Measurements from ENCODE around the gene IMPA2. TPM values are rescaled to one million over a fixed set of nuclear protein-coding genes. Genes with fewer than 3 reads are reported as not detected.

The IMPA2 gene
- total RNA-seq, 2 experiments from 2014 or later = 18.6 to 20.4 TPM

- CTCF ChIA-PET = interaction anchor here (0.5 to 5.3 kb wide), 19 partner anchors 8 to 268 kb away, joined by 3 to 59 read pairs (median 4); no protein-coding TSS in a partner anchor
- POLR2A ChIA-PET = interaction anchor here (1.1 to 1.2 kb wide), 2 partner anchors 12 to 14 kb away, joined by 4 to 9 read pairs; partner anchors contain the start of gene IMPA2
- H3K36me3 Mint-ChIP-seq (ENCODE audit: low read depth) = no peaks in the 10 kb centered on the region
- peak overlapping the region; percentile 35 for H3K4me3 Mint-ChIP-seq
- DNase-seq = peak; percentile 63
- H3K27me3 Mint-ChIP-seq = no peaks in the 10 kb centered on the region
- H3K4me1 Mint-ChIP-seq = peaks cover 23% of the 10 kb centered on the region
- H3K27ac Mint-ChIP-seq = peak overlapping the region; percentile 83
- H3K9me3 Mint-ChIP-seq = no peaks in the 10 kb centered on the region
Observed at GRCh38 chr18:11995445-11996189, 14.3 kb downstream of the IMPA2 start.

- peaks cover 23% of the 10 kb centered on the region for H3K4me1 Mint-ChIP-seq
- H3K9me3 Mint-ChIP-seq = no peaks in the 10 kb centered on the region
- H3K4me3 Mint-ChIP-seq = no peak overlapping the region
- CTCF ChIA-PET = interaction anchor here (0.5 to 5.3 kb wide), 16 partner anchors 10 to 268 kb away, joined by 3 to 59 read pairs (median 4); no protein-coding TSS in a partner anchor
- POLR2A ChIA-PET = interaction anchor here (1.1 kb wide), 1 partner anchor 15 kb away, joined by 4 read pairs; the partner anchor contains the start of gene IMPA2
- no peak for DNase-seq
- no peaks in the 10 kb centered on the region for H3K36me3 Mint-ChIP-seq (ENCODE audit: low read depth)
- no peak overlapping the region for H3K27ac Mint-ChIP-seq
- H3K27me3 Mint-ChIP-seq = no peaks in the 10 kb centered on the region
Observed at GRCh38 chr18:11996190-11996754, 15.0 kb downstream of the IMPA2 start.

GRCh38 chr18:11996907-11997306 is 15.6 kb downstream of the IMPA2 start:
- Mint-ChIP-seq H3K9me3 (no peaks in the 10 kb centered on the region), H3K4me3 (no peak overlapping the region), H3K4me1 (peaks cover 23% of the 10 kb centered on the region), H3K36me3 (ENCODE audit: low read depth) (no peaks in the 10 kb centered on the region), H3K27ac (no peak overlapping the region), H3K27me3 (no peaks in the 10 kb centered on the region)
- ChIA-PET CTCF (interaction anchor here (0.6 to 5.3 kb wide), 8 partner anchors 9 to 901 kb away, joined by 3 to 59 read pairs (median 6); partner anchors contain the start of gene IMPA2), POLR2A (no interaction called here)
- no peak for DNase-seq

- Mint-ChIP-seq H3K36me3 (ENCODE audit: low read depth) (no peaks in the 10 kb centered on the region), H3K27ac (no peak overlapping the region), H3K4me1 (peaks cover 23% of the 10 kb centered on the region), H3K4me3 (no peak overlapping the region), H3K27me3 (no peaks in the 10 kb centered on the region), H3K9me3 (no peaks in the 10 kb centered on the region)
- DNase-seq = no peak
- CTCF ChIA-PET = interaction anchor here (0.6 to 5.3 kb wide), 6 partner anchors 16 to 900 kb away, joined by 3 to 59 read pairs (median 5); partner anchors contain the start of gene IMPA2
- POLR2A ChIA-PET = no interaction called here
Observed at GRCh38 chr18:11997466-11997865, 16.2 kb downstream of the IMPA2 start.

- Mint-ChIP-seq H3K4me3 (no peak overlapping the region), H3K9me3 (no peaks in the 10 kb centered on the region), H3K4me1 (peaks cover 23% of the 10 kb centered on the region), H3K36me3 (ENCODE audit: low read depth) (no peaks in the 10 kb centered on the region), H3K27me3 (no peaks in the 10 kb centered on the region), H3K27ac (no peak overlapping the region)
- DNase-seq = no peak
- ChIA-PET POLR2A (no interaction called here), CTCF (interaction anchor here (0.9 to 5.3 kb wide), 7 partner anchors 10 to 71 kb away, joined by 3 to 59 read pairs (median 3); partner anchors contain the start of gene IMPA2)
Observed at GRCh38 chr18:11998193-11998592, 16.9 kb downstream of the IMPA2 start.

- Mint-ChIP-seq H3K27me3 (no peaks in the 10 kb centered on the region), H3K9me3 (no peaks in the 10 kb centered on the region), H3K4me1 (peaks cover 23% of the 10 kb centered on the region), H3K36me3 (ENCODE audit: low read depth) (no peaks in the 10 kb centered on the region), H3K4me3 (no peak overlapping the region), H3K27ac (no peak overlapping the region)
- POLR2A ChIA-PET = no interaction called here
- CTCF ChIA-PET = interaction anchor here (0.6 to 1.3 kb wide), 5 partner anchors 8 to 273 kb away, joined by 3 read pairs; no protein-coding TSS in a partner anchor
- no peak for DNase-seq
Observed at GRCh38 chr18:11999429-11999828, 18.1 kb downstream of the IMPA2 start.

GRCh38 chr18:12000072-12000659 is 18.9 kb downstream of the IMPA2 start:
- DNase-seq = no peak
- Mint-ChIP-seq H3K27ac (no peak overlapping the region), H3K9me3 (no peaks in the 10 kb centered on the region), H3K4me3 (no peak overlapping the region), H3K36me3 (ENCODE audit: low read depth) (no peaks in the 10 kb centered on the region), H3K27me3 (no peaks in the 10 kb centered on the region), H3K4me1 (peaks cover 19% of the 10 kb centered on the region)
- ChIA-PET CTCF (interaction anchor here (0.6 to 1.4 kb wide), 9 partner anchors 15 to 274 kb away, joined by 3 to 4 read pairs (median 3); partner anchors contain the start of gene IMPA2), POLR2A (no interaction called here)

- Mint-ChIP-seq H3K27ac (no peak overlapping the region), H3K9me3 (no peaks in the 10 kb centered on the region), H3K4me3 (no peak overlapping the region), H3K4me1 (peaks cover 9% of the 10 kb centered on the region), H3K36me3 (ENCODE audit: low read depth) (no peaks in the 10 kb centered on the region), H3K27me3 (no peaks in the 10 kb centered on the region)
- no peak for DNase-seq
- CTCF ChIA-PET = no interaction called here
- POLR2A ChIA-PET = no interaction called here
Observed at GRCh38 chr18:12001421-12001820, 20.1 kb downstream of the IMPA2 start.

GRCh38 chr18:12003894-12004293 is 22.6 kb downstream of the IMPA2 start:
- POLR2A ChIA-PET = no interaction called here
- CTCF ChIA-PET = interaction anchor here (1.5 to 2.1 kb wide), 2 partner anchors 9 to 13 kb away, joined by 3 to 12 read pairs; no protein-coding TSS in a partner anchor
- Mint-ChIP-seq H3K4me3 (no peak overlapping the region), H3K9me3 (no peaks in the 10 kb centered on the region), H3K4me1 (peaks cover 3% of the 10 kb centered on the region), H3K36me3 (ENCODE audit: low read depth) (no peaks in the 10 kb centered on the region), H3K27me3 (no peaks in the 10 kb centered on the region), H3K27ac (no peak overlapping the region)
- DNase-seq = no peak

GRCh38 chr18:12005538-12006487 is 24.5 kb downstream of the IMPA2 start:
- no peaks in the 10 kb centered on the region for H3K9me3 Mint-ChIP-seq
- no peak for DNase-seq
- ChIA-PET POLR2A (interaction anchor here (0.5 kb wide), 1 partner anchor 150 kb away, joined by 4 read pairs; no protein-coding TSS in a partner anchor), CTCF (interaction anchor here (0.6 to 2.5 kb wide), 3 partner anchors 10 to 278 kb away, joined by 3 to 13 read pairs (median 3); no protein-coding TSS in a partner anchor)
- no peak overlapping the region for H3K4me3 Mint-ChIP-seq
- no peaks in the 10 kb centered on the region for H3K27me3 Mint-ChIP-seq
- peaks cover 3% of the 10 kb centered on the region for H3K4me1 Mint-ChIP-seq
- H3K36me3 Mint-ChIP-seq (ENCODE audit: low read depth) = no peaks in the 10 kb centered on the region
- H3K27ac Mint-ChIP-seq = no peak overlapping the region

- peaks cover 3% of the 10 kb centered on the region for H3K4me1 Mint-ChIP-seq
- POLR2A ChIA-PET = no interaction called here
- CTCF ChIA-PET = interaction anchor here (0.6 to 2.5 kb wide), 2 partner anchors 11 to 721 kb away, joined by 4 to 13 read pairs; no protein-coding TSS in a partner anchor
Observed at GRCh38 chr18:12006488-12006840, 25.2 kb downstream of the IMPA2 start.

GRCh38 chr18:12007063-12007462 is 25.8 kb downstream of the IMPA2 start:
- Mint-ChIP-seq H3K4me3 (no peak overlapping the region), H3K9me3 (no peaks in the 10 kb centered on the region), H3K27ac (no peak overlapping the region), H3K27me3 (no peaks in the 10 kb centered on the region), H3K4me1 (peaks cover 3% of the 10 kb centered on the region), H3K36me3 (ENCODE audit: low read depth) (no peaks in the 10 kb centered on the region)
- no peak for DNase-seq
- ChIA-PET POLR2A (no interaction called here), CTCF (interaction anchor here (0.6 to 2.5 kb wide), 2 partner anchors 12 to 720 kb away, joined by 4 to 13 read pairs; no protein-coding TSS in a partner anchor)

More at GRCh38 chr18:12006488-12006840, 25.2 kb downstream of the IMPA2 start:
- Mint-ChIP-seq H3K36me3 (ENCODE audit: low read depth) (no peaks in the 10 kb centered on the region), H3K4me3 (no peak overlapping the region), H3K27me3 (no peaks in the 10 kb centered on the region), H3K9me3 (no peaks in the 10 kb centered on the region), H3K27ac (no peak overlapping the region)
- DNase-seq = no peak
